GM21529 (cell line): ENCODE measurements around the gene PCBD1.

Source experiments
- ATAC-seq: cut with Tn5 transposase; IDR thresholded peaks from one replicate; pipeline ENCODE4 v1.9.1; 2021; ENCODE audit not compliant: unreplicated experiment

The PCBD1 gene

DNA sequence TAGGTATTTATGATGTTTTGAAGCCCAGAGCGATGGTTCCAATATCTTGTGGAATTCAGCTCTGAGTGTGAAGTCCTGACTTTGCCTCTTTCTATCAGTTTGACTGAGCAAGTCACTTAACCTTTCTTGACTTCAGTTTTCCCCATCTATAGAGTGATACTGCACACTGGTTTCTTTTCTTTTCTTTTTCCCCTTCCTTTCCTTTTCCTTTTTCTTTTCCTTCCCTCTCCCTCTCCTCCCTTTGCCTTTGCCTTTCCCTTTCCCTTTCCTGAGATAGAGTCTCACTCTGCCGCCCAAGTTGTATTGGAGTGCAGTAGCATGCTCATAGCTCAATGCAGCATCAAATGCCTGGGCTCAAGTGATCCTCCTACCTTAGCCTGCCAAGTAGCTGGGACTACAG, 52.0 kb downstream of the PCBD1 start:
- ATAC-seq: no peak

DNA sequence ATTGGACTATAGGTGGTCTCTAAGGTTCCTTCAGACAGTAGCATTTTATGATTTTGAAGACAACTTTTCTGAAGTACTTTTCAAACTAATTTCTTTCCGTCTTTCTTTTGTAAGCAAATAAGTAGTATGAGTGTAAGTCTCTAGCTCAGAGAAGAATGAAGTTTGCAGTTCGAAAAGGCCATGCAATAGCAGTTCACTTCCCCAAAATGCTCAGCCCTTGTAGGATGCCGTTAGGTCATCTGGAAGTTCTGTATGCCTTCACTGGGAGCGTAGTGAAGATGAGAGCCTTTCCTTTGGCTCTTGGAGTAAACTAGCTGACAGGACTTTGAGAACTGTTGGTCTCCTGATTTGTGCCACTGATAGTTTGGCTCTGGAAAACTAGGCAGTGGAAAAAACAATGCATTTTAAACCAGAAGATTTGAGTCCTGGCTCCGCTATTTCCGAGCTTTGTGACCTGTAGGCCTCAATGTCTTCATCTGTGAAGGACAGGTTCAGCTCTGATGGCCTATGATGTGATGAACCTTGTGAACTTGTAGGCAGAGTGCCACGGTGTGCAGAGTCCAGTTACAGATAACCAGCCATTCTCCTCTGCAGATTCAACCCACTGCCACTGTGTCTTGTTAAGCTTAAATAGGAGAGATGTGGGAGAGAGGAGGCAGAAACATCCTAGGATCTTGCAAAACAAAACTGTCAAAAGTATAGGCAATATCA, 53.8 kb downstream of the PCBD1 start:
- no peak for ATAC-seq

DNA sequence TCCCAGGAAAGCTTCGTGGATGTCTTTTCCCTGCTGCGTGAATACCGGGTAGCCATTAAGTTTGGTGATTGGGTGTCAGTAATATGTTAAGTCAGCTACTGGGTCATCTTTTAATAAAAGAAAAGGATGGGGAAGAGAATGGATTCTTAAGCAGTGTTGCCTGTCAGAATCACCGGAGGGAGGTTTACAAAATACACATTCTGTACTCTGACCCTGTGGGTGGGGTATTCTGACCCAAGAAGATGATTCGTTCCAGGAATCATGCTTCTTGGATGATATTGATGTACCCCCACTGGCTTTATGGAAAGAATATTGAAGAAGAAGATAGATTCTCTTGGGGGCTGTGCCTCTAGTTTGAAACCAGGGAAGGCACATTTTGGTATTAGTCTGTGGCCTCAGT, 54.3 kb downstream of the PCBD1 start:
- ATAC-seq: no peak

DNA sequence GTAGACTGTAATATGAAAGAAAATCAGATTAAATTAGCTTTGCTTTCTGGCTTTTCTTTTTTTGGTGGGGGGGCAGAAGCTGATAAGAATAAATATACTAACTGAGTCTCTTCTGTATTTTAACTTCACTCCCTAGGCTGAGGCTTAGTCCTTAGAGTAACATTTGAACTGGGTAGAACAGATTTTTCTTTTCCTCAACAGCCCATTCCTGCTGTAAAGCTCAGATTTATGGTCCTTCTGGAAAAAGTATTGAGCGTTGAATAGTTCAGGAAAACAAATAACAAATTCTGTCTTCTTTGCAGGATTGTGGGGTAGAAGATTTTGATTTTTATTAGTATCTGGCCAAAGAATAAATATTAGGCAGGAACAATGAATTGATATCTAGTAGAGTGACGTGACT, 54.8 kb downstream of the PCBD1 start:
- ATAC-seq: no peak
